ENCODE measurements around the gene PDCD2L. TPM values are rescaled to one million over a fixed set of nuclear protein-coding genes. Genes with fewer than 3 reads are reported as not detected.
"Not testable (repeated sequence)": the region's sequence is repeated elsewhere in the genome, so short reads cannot be mapped to it uniquely, and the experiment has no call there.

The PDCD2L gene
- polyA plus RNA-seq, 1 experiment = 9.3 TPM

- Histone ChIP-seq H3K4me3 (ENCODE audit: low read depth, low read length) (no peak overlapping the region), H3K36me3 (ENCODE audit: control insufficient read depth, insufficient read depth, low read length) (peaks cover 56% of the 10 kb centered on the region), H3K27me3 (ENCODE audit: control insufficient read depth, insufficient read depth, low read length) (no peaks in the 10 kb centered on the region)
- POLR2A ChIA-PET = no interaction called here
- CTCF ChIA-PET = no interaction called here
- no peak for DNase-seq (ENCODE audit: low read depth)
- no peak for TF ChIP-seq CTCF (IDR thresholded peaks at IDR 0.05; ENCODE audit: insufficient read depth, low read depth, low read length)
These were observed 11.2 kb upstream of the PDCD2L start for GRCh38 chr19:34393031-34393430.

GRCh38 chr19:34393629-34394028, 10.6 kb upstream of the PDCD2L start:
- H3K27me3 ChIP-seq (ENCODE audit: control insufficient read depth, insufficient read depth, low read length) = no peaks in the 10 kb centered on the region
- H3K4me3 ChIP-seq (ENCODE audit: low read depth, low read length) = no peak overlapping the region
- CTCF ChIA-PET = no interaction called here
- H3K36me3 ChIP-seq (ENCODE audit: control insufficient read depth, insufficient read depth, low read length) = peaks cover 52% of the 10 kb centered on the region
- POLR2A ChIA-PET = no interaction called here
- no peak for DNase-seq (ENCODE audit: low read depth)
- TF ChIP-seq CTCF (IDR thresholded peaks at IDR 0.05; ENCODE audit: insufficient read depth, low read depth, low read length) = no peak

GRCh38 chr19:34397853-34398252, 6.3 kb upstream of the PDCD2L start:
- POLR2A ChIA-PET = no interaction called here
- peaks cover 41% of the 10 kb centered on the region for H3K36me3 ChIP-seq (ENCODE audit: control insufficient read depth, insufficient read depth, low read length)
- CTCF ChIA-PET = no interaction called here
- no peak for DNase-seq (ENCODE audit: low read depth)
- no peak for TF ChIP-seq CTCF (IDR thresholded peaks at IDR 0.05; ENCODE audit: insufficient read depth, low read depth, low read length)
- no peak overlapping the region for H3K4me3 ChIP-seq (ENCODE audit: low read depth, low read length)
- no peaks in the 10 kb centered on the region for H3K27me3 ChIP-seq (ENCODE audit: control insufficient read depth, insufficient read depth, low read length)

GRCh38 chr19:34399886-34400285, 4.3 kb upstream of the PDCD2L start:
- H3K4me3 ChIP-seq (ENCODE audit: low read depth, low read length) = no peak overlapping the region
- ChIA-PET POLR2A (no interaction called here), CTCF (no interaction called here)
- TF ChIP-seq CTCF (IDR thresholded peaks at IDR 0.05; ENCODE audit: insufficient read depth, low read depth, low read length) = no peak
- DNase-seq (ENCODE audit: low read depth) = no peak
- H3K27me3 ChIP-seq (ENCODE audit: control insufficient read depth, insufficient read depth, low read length) = no peaks in the 10 kb centered on the region
- peaks cover 30% of the 10 kb centered on the region for H3K36me3 ChIP-seq (ENCODE audit: control insufficient read depth, insufficient read depth, low read length)

GRCh38 chr19:34400844-34401243, 3.4 kb upstream of the PDCD2L start:
- CTCF ChIA-PET = interaction anchor here (0.6 kb wide), 2 partner anchors 16 to 100 kb away, joined by 3 read pairs; no protein-coding TSS in a partner anchor
- POLR2A ChIA-PET = interaction anchor here (0.6 kb wide), 1 partner anchor 11 kb away, joined by 12 read pairs; no protein-coding TSS in a partner anchor
- peaks cover 24% of the 10 kb centered on the region for H3K36me3 ChIP-seq (ENCODE audit: control insufficient read depth, insufficient read depth, low read length)
- DNase-seq (ENCODE audit: low read depth); H3K27me3 ChIP-seq (ENCODE audit: control insufficient read depth, insufficient read depth, low read length); H3K4me3 ChIP-seq (ENCODE audit: low read depth, low read length): not testable (repeated sequence)

GRCh38 chr19:34402074-34402600, 2.1 kb upstream of the PDCD2L start:
- no peak for TF ChIP-seq CTCF (IDR thresholded peaks at IDR 0.05; ENCODE audit: insufficient read depth, low read depth, low read length)
- ChIA-PET POLR2A (no interaction called here), CTCF (no interaction called here)
- no peak overlapping the region for H3K4me3 ChIP-seq (ENCODE audit: low read depth, low read length)
- peaks cover 19% of the 10 kb centered on the region for H3K36me3 ChIP-seq (ENCODE audit: control insufficient read depth, insufficient read depth, low read length)
- no peaks in the 10 kb centered on the region for H3K27me3 ChIP-seq (ENCODE audit: control insufficient read depth, insufficient read depth, low read length)
- DNase-seq (ENCODE audit: low read depth) = no peak
